Measurements from ENCODE around the gene ATP6V1E1. TPM values are rescaled to one million over a fixed set of nuclear protein-coding genes. Genes with fewer than 3 reads are reported as not detected.
"Not testable (repeated sequence)": the region's sequence is repeated elsewhere in the genome, so short reads cannot be mapped to it uniquely, and the experiment has no call there.

Gene ATP6V1E1
- polyA plus RNA-seq (2013, experiment 1 of 2; ENCODE audit: insufficient read length), result 95.5 TPM
- 98.1 TPM for polyA plus RNA-seq (2013, experiment 2 of 2; ENCODE audit: insufficient read length)

DNA sequence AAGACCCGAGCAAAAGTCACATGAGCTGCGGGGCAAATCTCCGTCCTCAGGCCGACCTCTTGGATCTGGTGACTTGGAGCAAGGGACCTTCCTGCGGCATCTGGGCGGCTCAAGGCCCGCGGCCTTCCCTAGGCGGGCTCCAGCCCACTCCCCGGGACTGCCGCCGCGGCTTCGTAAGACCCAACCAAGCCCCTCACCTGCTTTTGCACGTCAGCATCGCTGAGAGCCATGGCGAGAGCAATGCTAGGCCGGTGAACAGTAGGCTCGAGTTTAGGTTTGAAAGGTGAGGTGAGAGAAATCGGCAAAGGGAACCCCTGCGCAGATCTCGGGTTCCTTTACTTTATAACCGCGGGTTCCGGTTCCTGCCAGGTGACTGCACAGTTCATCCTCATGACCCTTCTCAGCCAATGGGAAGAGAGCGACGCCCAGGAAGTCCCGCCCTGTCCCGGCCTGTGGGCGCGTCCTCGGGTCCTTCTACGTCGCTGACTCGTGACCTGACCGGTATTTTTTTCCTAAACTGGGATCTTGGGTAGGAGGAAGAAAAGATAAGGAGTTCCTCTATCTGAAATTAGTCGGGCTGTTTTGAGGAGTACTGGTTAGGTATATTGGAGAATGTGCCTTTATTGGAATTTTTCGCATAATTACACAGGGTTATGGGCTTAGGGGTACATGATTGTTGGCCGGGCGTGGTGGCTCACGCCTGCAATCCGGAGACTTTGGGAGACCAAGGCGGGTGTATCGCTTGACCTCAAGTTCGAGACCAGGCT, at the start of gene ATP6V1E1:
Gene ATP6V1E1, minus strand, starts transcription at position 344 of the 767 bp plus-strand sequence. Its CDS starts 114 bp downstream, at position 230.
- peak; percentile 94 for DNase-seq

- DNase-seq, result no peak
Measured at GRCh38 chr22:17675584-17675983, 47.0 kb upstream of the ATP6V1E1 start.

GRCh38 chr22:17674152-17674551, 45.6 kb upstream of the ATP6V1E1 start:
- no peak for DNase-seq

DNA sequence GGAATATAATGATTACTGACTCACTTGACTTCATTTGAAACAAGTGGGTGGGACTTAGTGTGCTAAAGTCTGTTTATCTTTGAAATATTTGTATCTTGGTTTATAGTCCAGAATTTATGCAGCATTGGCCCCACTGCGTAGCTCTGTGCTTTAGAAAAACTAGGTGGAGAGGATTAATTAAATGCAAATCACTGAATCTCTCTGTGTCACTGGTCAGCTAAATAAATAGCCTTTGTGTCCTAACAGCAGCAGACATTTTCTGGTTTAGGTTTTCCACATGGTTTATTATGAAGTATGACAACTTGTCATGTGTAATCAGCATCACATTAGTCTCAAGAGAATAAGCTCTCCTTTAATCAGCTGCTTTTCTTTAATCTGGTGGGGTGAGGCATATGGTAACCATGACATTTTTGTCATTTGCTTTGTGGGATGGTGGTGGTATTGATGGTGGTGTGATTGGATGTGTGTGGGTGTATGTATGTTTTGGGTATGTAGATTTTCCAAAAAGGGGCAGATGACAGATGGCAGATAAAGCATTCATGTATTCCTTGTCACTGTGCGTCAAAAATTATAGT, 44.0 kb upstream of the ATP6V1E1 start:
- peak; percentile 46 for DNase-seq

DNA sequence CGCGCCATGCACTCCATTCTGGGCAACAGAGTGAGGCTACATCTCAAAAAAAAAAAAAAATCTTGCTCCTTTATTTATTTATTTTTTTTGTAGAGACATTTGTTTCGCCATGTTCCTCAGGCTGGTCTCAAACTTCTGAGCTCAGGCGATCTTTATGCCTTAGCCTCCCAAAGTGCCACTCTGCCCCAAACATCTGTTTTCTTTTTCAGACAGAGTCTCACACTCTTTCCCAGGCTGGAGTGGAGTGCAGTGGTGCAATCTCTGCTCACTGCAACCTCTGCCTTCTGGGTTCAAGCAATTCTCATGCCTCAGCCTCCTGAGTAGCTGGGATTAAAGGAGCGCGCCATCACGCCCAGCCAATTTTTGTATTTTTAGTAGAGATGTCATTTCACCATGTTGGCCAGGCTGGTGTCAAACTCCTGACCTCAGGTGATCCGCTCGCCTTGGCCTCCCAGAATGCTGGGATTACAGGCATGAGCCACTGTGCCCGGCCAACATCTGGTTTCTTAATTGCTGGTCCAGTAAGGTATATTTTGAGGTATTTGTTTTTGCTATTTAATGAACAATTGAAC, 43.1 kb upstream of the ATP6V1E1 start:
- DNase-seq, result not testable (repeated sequence)

GRCh38 chr22:17665854-17666253, 37.3 kb upstream of the ATP6V1E1 start:
- no peak for DNase-seq

- DNase-seq, result no peak
Measured at GRCh38 chr22:17665248-17665647, 36.7 kb upstream of the ATP6V1E1 start.

DNA sequence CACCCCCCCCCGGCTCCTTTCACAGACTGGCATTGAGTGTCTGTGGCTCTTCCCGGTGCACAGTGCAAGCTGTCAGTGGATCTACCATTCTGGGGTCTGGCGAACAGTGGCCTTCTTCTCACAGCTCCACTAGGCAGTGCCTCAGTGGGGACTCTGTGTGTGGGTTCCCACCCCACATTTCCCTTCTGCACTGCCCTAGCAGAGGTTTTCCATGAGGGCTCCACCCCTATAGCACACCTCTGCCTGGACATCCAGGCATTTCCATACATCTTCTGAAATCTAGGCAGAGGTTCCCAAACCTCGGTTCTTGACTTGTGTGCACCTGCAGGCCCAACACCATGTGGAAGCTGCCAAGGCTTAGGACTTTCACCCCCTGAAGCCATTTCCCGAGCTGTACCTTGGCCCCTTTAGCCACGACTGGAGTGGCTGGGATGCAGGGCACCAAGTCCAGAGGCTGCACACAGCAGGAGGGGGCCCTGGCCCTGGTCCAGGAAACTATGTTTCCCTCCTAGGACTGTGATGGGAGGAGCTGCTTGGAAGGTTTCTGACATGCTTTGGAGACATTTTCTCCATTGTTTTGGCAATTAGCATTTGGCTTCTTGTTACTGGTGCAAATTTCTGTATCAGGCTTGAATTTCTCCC, 36.0 kb upstream of the ATP6V1E1 start:
- no peak for DNase-seq

GRCh38 chr22:17656870-17657395, 28.4 kb upstream of the ATP6V1E1 start:
- DNase-seq, result no peak

GRCh38 chr22:17655289-17655688, 26.7 kb upstream of the ATP6V1E1 start:
- no peak for DNase-seq

DNA sequence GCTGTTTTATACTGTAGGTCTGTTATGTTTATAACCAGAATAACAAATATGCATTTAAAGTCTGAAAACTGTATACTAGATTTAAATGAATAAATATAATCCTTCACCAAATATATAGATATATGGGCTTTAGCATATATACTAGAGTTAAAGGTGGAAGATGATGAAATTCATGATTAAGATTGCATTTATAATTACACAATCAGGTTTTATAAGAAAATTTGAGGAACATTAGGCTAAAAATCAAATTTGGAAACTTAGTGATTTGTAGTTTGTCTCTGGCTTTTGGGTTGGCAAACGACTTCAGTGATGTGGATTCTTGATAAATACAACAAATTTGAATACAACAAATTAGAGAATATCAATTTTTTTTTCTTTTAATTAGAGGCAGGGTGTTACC, 20.0 kb upstream of the ATP6V1E1 start:
- DNase-seq, result no peak

- DNase-seq, result no peak
Measured at GRCh38 chr22:17647991-17648390, 19.4 kb upstream of the ATP6V1E1 start.

GRCh38 chr22:17647452-17647851, 18.9 kb upstream of the ATP6V1E1 start:
- no peak for DNase-seq

GRCh38 chr22:17642357-17642756, 13.8 kb upstream of the ATP6V1E1 start:
- not testable (repeated sequence) for DNase-seq

- no peak for DNase-seq
Measured at GRCh38 chr22:17641269-17641668, 12.7 kb upstream of the ATP6V1E1 start.

- DNase-seq, result peak; percentile 22
Measured at GRCh38 chr22:17639247-17639741, 10.7 kb upstream of the ATP6V1E1 start.

DNA sequence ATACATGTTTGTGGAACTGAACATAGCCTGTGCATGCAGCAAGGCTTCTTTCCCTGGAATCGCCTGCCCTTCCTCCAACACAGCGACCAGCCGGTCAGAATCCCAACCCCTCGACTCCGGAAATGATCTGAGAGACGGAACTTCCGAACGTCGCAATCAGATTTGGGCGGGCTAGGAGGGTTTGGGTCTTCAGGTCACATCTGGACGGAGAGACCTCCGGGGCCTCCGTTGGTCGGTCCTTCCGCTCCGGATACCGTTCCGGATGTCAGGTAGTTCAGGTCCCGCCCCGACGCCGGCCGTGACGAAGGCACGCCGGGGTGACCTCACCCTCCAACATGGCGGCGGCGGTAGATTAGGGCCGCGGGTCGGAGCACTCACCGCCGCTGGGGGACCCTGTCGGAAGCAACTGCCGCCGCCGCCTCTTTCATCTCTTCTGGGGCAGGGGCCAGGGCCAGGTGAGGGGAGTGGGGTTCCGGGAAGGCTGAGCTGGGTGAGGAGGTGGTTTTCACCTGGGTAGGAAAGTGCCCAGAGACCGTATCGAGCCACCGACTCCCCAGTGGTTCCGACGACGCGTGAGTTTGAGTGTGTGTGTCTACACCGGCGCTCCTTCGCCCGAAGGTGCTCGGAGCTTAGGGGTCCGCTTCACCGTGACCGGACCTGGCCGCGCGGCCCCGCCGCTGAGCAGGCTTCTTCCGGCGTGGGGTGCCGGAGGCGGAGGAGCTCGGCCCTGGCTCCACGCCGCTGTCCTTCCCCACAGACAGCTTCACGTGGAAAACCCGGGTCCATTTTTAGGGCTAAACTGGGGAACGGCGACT, 10.1 kb upstream of the ATP6V1E1 start, which contains the start of gene BCL2L13:
Gene BCL2L13, plus strand, starts transcription at position 326 of the 815 bp plus-strand sequence. CDS start 16,955 bp downstream, outside the sequence.
- DNase-seq, result peak; percentile 87

- DNase-seq, result no peak
Measured at GRCh38 chr22:17638182-17638431, 9.6 kb upstream of the ATP6V1E1 start.

DNA sequence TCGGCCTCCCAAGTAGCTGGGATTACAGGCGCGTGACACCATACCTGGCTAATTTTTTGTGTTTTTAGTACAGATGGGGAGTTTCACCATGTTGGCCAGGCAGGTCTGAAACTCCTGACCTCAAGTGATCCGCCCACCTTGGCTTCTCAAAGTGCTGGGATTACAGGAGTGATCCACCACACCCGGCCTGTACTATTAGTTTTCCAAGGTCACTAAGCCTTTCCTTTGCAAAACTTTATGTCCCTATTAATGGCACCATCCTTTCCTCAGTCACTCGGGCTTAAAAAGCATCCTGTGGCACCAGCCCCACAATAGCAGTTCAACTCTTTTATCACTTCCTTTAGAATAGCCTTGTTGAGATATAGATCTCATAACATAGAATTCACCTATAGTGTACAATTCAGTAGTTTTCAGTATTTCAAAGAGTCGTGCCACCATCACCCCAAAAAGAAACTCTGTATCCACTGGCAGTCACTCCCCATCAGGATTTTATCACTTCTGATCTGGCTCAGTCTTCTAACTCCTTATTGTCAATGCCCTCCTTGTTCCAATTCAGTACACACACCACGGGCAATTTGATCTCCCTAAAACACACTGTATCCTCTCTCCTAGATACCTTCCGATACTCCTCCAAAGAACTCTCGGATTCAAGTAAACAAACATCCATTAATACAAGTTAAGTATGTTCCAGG, 9.1 kb upstream of the ATP6V1E1 start:
- DNase-seq, result no peak

DNA sequence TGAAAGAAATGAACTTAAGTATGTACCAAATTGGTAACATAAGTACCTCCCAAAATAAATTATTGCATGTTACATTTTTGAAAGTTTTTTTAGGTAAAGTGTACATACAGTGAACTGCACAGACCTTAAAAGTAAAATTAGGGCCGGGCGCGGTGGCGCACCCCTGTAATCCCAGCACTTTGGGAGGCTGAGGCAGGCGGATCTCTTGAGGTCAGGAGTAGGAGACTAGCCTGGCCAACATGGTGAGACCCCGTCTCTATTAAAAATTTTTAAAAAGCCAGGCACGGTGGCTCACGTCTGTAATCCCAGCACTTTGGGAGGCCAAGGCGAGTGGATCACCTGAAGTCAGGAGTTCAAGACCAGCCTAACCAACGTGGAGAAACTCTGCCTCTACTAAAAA, 8.3 kb upstream of the ATP6V1E1 start:
- not testable (repeated sequence) for DNase-seq

DNA sequence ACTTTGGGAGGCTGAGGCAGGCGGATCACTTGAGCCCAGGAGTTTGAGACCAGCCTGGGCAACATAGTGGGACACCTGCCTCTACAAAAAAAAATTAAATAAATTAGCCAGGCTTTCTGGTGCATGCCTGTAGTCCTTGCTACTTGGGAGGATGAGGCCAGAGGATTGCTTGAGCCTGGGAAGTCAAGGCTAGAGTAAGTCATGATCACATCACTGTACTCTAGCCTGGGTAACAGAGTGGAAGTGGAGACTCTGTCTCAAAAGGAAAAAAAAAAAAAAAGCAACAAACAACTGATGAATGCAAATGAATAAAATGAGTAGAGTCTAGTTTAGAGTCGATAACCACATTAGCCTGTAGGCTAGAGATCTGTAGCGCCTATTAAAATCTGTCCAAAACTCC, 6.1 kb upstream of the ATP6V1E1 start:
- DNase-seq, result no peak

DNA sequence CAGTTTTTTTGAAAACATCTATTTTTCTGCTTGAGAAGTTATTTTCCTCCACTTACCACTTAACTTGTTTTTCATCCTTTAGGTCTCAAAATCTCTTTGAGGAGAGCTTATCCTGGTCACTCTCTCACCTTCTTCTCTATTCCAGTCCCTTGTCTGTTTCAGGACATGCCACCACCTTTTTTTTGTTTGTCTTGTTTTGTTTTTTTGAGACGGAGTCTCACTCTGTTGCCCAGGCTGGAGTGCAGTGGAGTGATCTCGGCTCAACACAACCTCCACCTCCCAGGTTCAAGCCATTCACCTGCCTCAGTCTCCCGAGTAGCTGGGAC, 5.4 kb upstream of the ATP6V1E1 start:
- DNase-seq, result no peak

Data from fibroblast of skin of abdomen (primary cell).